Measurements from ENCODE around the gene MLKL.
"Not testable (repeated sequence)": the region's sequence is repeated elsewhere in the genome, so short reads cannot be mapped to it uniquely, and the experiment has no call there.

MLKL gene

DNA sequence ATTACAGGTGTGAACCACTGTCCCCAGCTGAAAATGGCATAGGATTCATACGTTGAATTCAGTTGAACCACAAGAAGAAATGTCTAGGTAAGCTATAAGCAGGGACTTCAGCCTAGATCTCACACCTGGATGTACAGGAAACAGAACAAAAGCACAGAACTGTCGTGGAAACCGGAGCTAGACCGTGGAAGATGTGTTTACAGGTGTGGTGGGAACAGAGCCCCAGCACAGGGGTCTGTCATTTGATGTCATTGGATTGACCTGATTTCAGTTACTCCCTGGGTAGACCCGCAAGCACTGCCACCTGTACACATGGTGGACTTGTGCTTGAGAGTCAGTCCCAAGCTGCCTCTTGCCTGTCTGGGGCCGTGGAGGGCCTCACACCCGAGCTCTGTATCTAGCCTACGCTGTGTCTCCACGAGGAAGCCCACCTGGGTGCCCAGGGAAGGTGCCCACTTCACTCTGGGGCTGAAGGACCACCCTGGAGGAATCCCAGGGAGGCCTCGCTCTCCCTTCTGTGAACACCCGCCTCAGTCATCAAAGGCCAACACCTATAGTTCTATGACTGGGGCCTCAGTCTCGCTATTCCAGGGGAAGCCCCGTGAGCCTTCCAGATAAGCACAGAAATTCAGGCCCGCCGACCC lies 32.2 kb upstream of the MLKL start:
- DNase-seq (ENCODE audit: low read depth in 4 of 4, low spot score in 1 of 4) = no peak

DNA sequence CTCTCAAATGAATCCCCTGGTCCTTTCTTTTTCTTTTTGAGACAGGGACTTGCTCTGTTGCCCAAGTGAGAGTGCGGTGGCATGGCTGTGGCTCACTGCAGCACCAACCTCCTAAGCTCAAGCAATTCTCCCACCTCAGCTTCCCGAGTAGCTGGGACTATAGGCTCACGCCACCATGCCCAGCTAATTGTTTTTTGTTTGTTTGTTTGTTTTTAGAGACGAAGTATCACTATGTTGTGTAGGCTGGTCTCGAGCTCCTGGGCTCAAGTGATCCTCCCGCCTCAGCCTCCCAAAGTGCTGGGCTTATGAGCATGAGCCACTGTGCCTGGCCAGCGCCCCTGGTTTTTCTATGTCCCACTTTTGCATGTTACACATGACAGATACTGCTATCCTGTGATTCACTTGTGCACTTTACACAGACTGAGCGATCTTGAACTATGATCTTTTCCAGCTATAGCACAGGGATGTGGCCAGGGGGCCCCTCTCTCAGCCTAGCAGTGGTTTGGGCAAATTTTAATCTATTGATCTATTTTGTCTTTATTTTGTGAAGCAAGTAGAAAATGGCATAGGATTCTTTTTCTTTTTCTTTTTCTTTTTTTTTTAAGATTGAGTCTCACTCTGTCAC lies 31.3 kb upstream of the MLKL start:
- DNase-seq (ENCODE audit: low read depth in 4 of 4, low spot score in 1 of 4) = no peak

DNA sequence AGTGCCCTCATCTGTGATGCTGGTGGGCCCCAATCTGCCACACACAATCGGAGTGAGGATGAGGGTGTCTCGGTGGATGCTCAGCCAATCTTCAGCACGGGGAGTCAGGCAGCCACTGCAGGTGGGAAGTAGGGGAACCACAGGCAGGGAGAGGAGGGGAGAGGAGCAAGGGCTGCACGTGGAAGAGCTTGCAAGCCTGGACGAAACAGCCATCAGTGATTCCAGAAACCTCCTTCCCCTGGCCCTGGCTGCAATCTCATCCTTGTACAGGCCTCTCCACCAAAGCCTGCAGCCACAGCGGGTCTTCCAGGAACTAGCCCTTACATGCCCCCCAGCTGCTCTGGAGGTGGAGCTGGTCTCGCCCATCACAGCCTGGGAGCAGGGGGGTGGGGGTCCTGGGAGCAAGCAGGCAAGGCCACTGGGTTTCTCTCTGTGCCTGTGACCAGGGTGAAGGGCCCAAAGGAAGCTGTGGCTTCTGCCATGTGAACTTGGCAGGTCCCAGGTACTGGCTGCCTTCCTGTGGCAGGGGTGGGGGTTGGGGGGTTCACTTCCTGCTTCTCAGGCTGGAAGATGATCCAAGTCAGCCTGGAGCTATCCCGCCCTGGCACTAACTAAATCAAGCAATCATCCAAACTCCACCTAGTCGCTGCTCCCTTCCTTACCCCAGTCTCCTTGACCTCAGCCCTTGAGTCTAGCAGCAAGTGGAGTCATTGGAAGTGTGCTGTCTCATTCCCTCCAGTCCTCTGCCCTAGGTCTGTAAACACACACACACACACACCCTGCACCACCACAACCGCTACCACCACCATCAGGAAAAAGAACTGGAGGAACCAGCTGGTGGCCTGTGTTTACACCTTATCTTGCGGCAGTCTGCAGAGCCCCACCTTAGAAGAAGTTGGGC lies 29.4 kb upstream of the MLKL start:
- DNase-seq (ENCODE audit: low read depth in 4 of 4, low spot score in 1 of 4) = no peak

DNA sequence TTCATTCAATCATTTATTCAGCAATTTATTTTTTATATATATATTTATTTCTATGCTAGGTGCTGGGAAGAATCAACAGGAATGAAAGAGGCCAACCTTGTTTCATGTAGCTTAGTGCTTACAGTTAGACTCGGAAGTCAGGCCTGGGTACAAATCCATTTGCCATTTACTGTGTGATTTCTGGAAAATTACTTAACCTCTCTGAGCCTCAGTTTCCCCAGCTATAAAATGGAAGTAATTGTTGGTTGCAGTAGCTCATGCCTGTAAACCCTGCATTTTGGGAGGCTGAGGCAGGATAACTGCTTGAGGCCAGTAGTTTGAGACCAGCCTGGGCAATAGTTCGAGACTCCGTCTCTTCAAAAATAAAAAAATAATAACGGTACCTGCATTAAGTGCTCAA lies 27.2 kb upstream of the MLKL start:
- no peak for DNase-seq (ENCODE audit: low read depth in 4 of 4, low spot score in 1 of 4)

- DNase-seq (ENCODE audit: low read depth in 4 of 4, low spot score in 1 of 4) = peak in 1 of 4 experiments; percentile 30
These were observed 26.1 kb upstream of the MLKL start for GRCh38 chr16:74726716-74727115.

DNA sequence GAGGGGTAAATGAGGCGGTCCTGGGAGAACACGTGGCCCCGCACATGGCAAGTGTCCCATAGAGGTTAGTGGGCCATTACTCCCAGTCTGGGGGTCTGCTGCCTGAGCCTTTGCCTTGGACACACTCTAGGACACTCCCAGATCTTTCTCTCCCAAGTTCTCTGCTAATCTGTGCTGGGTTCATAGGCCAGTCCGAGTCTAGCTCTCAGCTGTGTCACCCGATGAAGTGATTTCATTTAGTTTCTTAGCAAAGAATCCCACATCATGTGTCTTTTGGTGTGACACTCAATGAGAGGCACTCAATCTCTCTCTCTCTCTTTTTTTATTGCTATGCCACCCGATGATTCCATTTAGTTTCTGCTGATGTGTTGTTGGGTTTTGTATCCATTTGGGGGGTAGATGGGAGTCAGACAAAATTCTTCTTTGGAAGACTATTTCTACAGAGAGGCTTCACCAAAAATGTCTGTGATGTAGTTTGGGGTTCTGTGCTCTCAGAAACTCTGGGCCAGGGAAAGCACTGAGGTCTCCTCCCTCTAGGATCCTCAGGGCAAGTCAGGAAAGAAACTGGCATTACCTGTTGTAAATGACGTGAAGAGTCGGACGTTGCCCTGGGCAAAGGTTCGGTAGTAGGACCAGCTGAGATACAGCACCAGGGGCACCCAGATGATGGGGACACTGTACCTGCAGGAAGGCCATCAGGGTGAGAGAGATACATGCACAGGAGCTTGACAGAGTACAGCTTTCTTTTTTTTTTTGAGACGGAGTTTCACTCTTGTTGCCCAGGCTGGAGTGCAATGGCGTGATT lies 25.2 kb upstream of the MLKL start:
- DNase-seq (ENCODE audit: low read depth in 4 of 4, low spot score in 1 of 4) = no peak

GRCh38 chr16:74724820-74725549 lies 24.3 kb upstream of the MLKL start:
- no peak for DNase-seq (ENCODE audit: low read depth in 4 of 4, low spot score in 1 of 4)

GRCh38 chr16:74723256-74723655 lies 22.6 kb upstream of the MLKL start:
- no peak for DNase-seq (ENCODE audit: low read depth in 4 of 4, low spot score in 1 of 4)

DNA sequence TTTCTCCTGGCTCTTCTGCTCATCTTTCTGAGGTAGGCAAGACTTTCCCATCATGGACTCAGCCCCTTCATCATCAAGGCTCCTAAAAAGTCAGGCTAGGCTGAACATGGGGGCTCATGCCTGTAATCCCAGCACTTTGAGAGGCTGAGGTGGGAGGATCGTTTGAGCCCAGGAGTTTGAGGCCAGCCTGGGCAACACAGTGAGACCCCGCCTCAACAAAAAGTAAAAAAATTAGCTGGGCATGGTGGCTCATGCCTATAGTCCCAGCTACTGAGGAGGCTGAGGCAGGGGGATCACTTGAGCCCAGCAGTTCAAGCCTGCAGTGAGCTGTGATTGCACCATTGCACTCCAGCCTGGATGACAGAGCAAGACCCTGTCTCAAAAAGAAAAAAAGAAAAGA lies 21.5 kb upstream of the MLKL start:
- DNase-seq (ENCODE audit: low read depth in 4 of 4, low spot score in 1 of 4) = not testable (repeated sequence)

DNA sequence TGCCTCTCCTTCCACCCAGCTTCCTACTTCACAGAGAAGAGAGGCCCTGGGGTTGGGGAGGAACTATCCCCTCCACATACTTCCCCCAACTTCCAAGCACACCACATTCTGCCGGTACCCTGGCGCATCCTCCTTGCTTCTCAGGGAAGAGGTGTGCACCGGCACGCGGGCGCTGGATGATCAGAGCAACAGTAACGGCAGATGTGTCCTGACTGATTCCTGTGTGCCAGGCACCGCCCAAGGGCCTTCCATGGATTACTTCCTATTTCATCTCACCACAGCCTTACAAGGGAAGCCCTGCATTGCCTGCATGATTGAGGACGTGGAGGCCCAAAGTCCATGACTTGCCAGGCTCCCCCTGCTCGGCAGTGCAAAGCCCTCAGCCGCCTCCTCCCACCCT lies 21.1 kb upstream of the MLKL start:
- no peak for DNase-seq (ENCODE audit: low read depth in 4 of 4, low spot score in 1 of 4)

DNA sequence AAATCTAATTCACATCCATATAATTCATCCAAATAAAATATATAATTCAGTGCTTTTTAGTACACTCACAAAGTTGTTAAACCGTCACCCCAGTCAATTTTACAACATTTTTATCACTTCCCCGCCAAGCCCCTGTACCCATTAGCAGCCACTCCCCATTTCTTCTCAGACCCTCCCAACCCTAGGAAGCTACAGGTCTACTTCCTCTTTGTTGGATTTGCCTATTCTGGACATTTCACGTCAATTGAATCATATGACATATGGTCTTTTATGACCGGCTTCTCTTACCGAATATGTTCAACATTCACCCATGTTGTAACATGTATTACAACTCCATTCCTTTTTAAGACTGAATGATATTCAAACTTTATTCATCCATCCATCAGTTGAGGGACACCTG lies 19.9 kb upstream of the MLKL start:
- DNase-seq (ENCODE audit: low read depth in 4 of 4, low spot score in 1 of 4) = no peak

DNA sequence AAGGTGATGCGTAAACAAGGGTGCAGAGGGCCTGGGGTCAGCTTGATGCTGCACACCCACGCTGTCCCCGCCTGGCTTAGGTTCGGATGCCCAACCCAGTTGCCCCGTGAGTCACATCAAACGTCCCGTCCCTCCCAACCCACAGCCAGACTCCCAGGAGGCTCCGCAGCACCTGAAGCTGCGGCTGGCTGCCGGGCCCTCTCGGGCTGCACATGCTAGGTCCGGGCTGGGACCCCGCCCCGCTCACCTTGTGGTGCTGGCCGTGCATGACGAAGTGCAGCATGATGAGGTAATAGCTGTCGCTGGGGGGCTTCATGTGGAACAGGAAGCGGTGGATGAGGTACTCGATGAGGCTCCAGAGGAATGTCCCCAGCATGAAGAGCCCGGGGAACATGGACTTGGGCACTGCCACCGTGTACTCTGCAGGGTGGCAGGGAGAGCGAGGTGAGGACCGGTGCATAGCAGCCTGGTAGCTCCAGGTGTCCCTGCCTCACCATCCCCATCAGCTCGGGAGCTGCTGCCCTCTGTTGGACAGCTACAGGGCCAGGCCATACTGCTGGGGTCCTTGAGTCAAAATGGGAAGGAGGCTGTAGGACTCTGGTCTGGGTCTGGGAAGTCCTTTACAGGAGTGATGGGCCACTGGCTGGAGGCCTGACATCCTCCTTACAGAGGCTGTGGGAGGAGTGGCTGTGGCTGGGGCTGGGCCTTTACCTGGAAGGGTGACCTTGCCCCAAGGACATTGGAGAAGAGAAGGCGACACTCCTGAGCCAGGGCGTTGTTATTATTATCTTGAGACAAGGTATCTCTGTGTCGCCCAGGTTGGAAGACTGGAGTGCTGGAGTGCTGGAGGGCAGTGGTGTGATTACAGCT lies 18.3 kb upstream of the MLKL start:
- DNase-seq (ENCODE audit: low read depth in 4 of 4, low spot score in 1 of 4) = no peak

DNA sequence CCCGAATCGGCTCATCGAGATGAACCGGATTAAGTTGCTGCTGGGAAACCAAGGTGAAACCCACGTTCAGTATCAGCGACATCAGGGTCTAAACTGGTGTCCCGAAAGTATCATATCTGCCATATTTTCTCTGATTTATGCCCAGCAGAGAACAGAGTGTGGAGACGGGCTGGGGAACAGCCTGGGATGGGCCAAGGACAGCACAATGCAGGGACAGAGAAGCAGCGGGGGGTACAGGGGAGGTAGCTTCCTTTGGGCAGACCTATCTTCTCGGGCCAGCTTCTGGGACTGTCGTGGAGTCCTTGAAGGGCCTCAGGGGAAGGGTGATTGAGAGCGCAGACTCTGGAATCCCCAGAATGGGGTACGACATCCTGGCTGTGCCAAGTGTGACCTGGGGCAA lies 17.5 kb upstream of the MLKL start:
- DNase-seq (ENCODE audit: low read depth in 4 of 4, low spot score in 1 of 4) = no peak

GRCh38 chr16:74717367-74717766 lies 16.7 kb upstream of the MLKL start:
- no peak for DNase-seq (ENCODE audit: low read depth in 4 of 4, low spot score in 1 of 4)

DNA sequence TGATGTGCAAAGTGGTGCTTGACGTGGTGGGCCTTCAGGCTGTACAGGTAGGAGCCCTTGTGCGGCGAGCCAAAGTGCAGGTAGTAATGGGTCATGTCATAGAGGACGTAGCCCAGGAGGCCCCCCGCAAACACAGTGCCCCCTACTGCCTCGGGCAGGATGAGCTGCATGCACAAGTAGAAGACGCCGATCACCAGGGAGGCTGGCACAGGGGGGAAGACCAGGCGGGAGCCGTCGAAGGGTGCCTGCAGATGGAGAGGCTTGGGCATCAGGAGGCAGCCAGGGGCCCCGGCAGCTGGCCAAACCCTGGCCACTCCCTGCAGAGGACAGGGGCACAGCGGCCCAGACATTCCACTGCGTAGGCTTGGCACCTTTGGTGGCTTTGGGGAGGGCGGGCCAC lies 15.7 kb upstream of the MLKL start:
- DNase-seq (ENCODE audit: low read depth in 4 of 4, low spot score in 1 of 4) = no peak

- DNase-seq (ENCODE audit: low read depth in 4 of 4, low spot score in 1 of 4) = no peak
These were observed 13.2 kb upstream of the MLKL start for GRCh38 chr16:74713876-74714275.

DNA sequence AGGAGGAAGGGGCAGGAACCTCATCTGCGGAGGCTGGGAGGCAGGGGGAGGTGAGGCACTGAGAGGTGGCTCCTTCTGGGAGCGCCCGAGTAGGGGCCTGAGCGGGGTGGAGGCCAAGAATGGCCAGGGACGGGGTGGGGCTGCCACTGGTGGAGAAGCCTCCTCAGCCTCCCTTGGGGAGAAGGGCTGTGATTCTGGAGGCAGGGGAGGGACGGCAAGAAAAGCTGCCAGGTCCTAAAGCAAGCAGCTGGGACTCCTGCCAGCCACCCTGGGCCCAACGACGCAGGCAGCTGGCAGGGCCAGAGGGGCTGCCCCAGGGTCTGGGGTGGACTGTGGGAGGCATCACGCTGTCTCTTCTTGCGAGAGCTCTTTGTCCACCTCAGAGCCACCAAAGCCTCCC lies 12.7 kb upstream of the MLKL start:
- no peak for DNase-seq (ENCODE audit: low read depth in 4 of 4, low spot score in 1 of 4)

DNA sequence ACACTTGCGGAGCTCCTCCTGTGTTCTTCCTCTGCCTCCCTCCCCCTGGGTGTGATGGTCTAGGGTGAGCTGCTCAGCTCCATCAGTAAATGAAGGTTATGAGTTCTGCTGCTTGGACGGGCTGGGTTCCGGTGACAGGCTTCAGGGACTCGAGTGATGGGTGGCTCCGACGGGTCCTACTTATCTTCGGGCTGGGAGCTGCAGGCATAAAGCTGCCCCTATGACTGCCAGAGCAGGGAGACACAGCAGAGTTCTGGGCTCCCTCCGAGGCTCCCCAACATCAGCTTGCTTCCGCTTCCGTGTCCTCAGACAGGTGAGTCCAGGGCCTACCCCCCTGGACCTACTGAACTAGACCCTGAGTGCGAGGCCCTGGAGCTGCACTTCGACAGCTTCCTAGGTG lies 11.3 kb upstream of the MLKL start:
- no peak for DNase-seq (ENCODE audit: low read depth in 4 of 4, low spot score in 1 of 4)

DNA sequence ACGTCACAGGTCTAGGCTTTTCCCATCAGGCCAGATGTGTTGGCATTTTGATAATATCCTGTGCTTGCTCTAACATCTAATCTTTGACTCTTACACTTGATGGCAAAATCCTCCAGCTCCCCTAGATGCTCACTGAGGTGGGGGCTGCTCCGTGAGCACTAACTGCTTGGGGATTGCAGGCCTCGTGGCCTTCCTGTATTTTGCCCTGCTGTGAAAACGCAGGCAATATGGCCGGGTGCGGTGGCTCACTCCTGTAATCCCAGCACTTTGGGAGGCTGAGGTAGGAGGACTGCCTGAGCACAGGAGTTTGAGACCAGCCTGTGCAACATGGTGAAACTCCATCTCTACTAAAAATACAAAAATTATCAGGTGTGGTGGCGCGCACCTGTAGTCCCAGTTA lies 9.7 kb upstream of the MLKL start:
- DNase-seq (ENCODE audit: low read depth in 4 of 4, low spot score in 1 of 4) = no peak

GRCh38 chr16:74709441-74709877 lies 8.8 kb upstream of the MLKL start:
- DNase-seq (ENCODE audit: low read depth in 4 of 4, low spot score in 1 of 4) = peak; percentile 63 to 75 (median 66)
